GM19463 (cell line): Measurements from ENCODE around the gene TRAF3.

ENCODE experiments used
- ATAC-seq: cut with Tn5 transposase; IDR thresholded peaks from one replicate; pipeline ENCODE4 v1.9.1; 2021; ENCODE audit warnings: mild to moderate bottlenecking, moderate library complexity; ENCODE audit not compliant: unreplicated experiment

TRAF3 gene

GRCh38 chr14:102931580-102932285 is 154.5 kb downstream of the TRAF3 start:
- no peak for ATAC-seq

DNA sequence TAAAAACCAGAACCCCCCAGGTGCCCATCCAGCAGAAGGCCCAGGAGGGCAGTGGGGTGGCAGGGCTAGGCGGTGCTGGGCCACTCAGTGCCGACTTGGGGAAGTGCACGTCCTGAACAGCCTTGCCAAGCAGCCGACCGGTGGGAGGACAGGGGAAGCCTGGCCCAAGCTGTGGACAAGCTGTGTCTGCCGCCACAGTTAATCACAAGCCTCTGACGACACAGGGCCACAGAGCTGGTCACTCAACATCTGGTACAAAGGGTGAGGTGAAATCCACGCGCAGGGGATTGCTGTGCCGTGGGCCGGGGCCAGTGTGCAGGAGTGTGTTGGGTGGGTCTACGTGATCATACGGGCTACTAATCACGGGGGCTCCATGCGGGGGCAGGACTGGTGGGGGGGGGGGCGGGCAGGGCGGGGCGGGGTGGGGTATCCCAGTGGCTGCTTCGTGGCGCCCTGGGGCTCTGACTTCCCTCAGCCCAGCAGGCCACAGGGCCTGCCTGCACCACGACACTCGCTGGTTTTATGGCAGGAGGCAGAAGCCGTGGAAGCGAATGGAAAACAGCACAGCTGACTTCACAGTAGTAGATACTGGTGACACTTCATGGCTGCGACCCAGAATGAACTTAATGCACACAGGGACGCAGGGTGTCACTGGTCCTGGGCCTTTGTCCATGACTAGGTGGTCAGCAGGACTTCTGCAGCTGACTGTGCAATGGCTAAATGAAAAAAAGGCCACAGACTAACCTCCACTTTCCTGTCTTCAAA is 155.4 kb downstream of the TRAF3 start:
- ATAC-seq = no peak

- no peak for ATAC-seq
These were observed 156.5 kb downstream of the TRAF3 start for GRCh38 chr14:102933618-102934231.

- ATAC-seq = no peak
These were observed 158.5 kb downstream of the TRAF3 start for GRCh38 chr14:102935756-102936155.

- no peak for ATAC-seq
These were observed 160.3 kb downstream of the TRAF3 start for GRCh38 chr14:102937331-102938175.

DNA sequence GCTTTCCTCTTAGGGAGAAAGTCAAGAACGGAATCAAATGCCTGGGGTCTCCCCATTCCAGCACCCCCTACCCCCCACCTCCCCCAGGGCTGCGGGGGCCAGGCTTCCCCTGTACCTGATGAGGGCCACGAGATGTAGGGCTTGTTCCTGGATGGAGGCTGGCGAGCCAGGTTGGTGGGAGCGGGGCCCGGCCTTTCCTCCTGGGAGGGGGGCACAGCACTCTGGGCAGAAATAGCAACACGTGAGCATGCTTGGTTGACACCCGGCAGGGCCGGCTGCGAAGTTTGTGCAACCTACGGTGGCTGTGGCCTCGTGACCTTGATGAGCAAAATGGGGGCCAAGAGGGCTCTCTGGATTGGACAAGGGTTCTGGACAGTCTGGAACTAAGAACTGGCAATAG is 160.9 kb downstream of the TRAF3 start:
- no peak for ATAC-seq

GRCh38 chr14:102939329-102939728 is 162.1 kb downstream of the TRAF3 start:
- no peak for ATAC-seq

DNA sequence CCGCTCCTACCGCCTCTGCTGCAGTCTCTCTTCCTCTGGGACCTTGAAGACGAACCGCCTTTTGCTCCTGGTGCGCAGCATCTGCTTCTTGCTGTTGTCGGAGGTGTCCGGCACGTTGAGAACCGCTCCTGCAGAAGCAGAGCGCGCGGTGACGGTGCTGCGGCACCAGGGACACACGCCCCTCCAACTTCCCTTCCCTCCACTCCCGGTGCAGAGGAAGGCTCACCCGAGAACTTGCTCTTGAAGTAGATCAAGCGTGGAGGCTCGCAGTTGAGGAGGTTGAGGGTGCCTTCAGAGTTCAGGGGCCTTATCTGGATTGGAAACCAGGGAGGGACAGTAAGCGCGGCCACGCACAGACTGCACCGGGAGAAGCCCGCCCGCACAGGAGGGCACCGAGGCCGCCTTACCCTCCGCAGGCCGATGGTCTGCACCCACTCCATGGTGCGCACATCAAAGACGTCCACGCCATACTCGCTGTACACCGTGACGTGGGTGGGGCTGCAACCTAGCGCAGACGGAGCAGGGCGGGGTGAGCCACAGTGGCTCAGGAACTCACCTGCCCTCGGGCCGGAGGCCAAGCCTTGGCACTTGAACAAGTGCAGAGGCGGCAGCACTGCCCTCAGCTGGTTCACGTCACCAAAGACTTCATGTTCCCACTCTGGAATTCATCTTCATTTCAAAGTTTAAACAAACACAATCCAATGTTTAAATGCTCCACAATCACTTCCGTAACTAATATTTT is 162.7 kb downstream of the TRAF3 start:
- ATAC-seq = no peak

- no peak for ATAC-seq
These were observed 163.6 kb downstream of the TRAF3 start for GRCh38 chr14:102940729-102941362.

GRCh38 chr14:102941419-102942011 is 164.3 kb downstream of the TRAF3 start:
- ATAC-seq = no peak

DNA sequence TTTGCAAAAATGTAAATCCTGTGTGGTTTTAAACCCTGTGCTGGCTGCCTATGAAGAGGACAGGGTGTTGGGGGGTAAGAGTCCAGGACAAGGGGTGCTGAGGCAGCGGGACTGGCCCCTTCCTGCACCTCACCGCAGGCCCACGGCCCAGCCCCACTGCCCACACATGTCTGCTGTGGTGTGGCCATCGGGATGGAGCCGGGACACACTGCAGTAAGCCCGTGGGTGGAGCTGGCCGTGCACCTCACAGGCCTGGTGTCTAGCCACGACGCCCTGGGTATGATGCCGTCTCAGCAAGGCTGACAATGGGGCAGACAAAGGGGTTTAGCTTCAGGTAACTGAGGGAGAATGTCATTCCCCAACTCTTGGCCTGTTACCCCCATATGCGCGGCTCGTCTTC is 164.8 kb downstream of the TRAF3 start:
- ATAC-seq = no peak

- no peak for ATAC-seq
These were observed 166.2 kb downstream of the TRAF3 start for GRCh38 chr14:102943454-102943853.

DNA sequence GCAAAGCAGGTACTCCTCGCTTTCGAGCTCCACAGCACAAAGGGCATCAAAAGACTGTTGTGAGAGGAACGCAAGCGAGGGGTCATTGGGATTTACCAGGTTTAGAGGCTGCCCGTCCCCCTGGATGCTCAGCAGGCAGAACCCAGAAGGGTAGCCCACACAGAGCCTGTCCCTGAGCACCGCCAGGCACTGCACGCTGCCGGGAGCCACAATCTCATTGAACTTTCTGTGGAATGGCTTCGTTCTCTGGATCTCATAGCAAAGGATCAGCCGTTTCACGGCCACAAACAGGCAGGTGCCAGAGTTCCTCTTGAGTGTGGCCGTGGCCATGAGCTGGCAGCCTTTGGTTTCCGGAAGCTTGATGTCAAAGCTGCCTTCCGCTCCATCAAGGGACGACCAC is 166.7 kb downstream of the TRAF3 start:
- ATAC-seq = no peak

DNA sequence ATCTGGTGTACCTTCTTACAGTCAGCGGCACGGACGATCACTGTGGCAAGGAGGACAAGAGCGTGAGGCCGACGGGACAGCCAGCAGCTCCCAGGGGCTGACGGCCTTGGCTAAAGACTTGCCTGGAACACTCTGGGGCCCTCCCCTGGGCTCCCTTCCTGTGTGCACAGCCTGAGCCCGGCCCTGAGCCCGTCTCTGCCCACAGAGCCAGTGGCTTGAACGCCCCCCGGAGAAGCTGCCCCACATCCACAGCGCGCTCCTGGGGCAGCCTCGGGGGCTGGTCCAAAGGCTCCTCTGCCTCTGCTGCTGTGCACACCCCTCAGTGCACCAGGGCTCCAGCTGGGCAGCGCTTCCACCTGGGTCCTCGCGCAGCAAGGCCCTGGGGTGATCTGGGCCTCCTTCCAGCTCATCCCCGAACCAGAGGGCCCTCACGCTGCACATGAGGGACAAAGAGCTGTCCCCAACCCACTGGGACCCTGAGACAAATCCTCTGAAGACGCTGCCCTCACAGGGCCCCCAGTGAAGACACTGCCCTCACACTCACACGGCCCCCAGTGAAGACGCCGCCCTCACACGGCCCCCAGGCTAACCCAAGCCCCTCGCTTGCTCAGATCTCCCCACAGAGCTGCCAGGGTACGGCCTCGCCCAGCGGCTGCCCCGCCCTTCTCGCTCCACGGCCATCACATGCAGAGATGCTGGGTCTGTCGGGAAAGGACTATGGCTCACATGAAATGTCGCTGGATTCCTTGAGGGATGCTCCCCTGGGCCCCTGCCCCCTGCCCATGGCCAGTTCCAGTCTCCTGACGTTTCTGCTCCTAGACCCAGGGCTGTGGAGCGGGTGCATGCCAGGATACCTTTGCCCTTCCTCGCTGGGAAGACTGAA is 167.4 kb downstream of the TRAF3 start:
- no peak for ATAC-seq

GRCh38 chr14:102945346-102946130 is 168.3 kb downstream of the TRAF3 start:
- ATAC-seq = no peak

DNA sequence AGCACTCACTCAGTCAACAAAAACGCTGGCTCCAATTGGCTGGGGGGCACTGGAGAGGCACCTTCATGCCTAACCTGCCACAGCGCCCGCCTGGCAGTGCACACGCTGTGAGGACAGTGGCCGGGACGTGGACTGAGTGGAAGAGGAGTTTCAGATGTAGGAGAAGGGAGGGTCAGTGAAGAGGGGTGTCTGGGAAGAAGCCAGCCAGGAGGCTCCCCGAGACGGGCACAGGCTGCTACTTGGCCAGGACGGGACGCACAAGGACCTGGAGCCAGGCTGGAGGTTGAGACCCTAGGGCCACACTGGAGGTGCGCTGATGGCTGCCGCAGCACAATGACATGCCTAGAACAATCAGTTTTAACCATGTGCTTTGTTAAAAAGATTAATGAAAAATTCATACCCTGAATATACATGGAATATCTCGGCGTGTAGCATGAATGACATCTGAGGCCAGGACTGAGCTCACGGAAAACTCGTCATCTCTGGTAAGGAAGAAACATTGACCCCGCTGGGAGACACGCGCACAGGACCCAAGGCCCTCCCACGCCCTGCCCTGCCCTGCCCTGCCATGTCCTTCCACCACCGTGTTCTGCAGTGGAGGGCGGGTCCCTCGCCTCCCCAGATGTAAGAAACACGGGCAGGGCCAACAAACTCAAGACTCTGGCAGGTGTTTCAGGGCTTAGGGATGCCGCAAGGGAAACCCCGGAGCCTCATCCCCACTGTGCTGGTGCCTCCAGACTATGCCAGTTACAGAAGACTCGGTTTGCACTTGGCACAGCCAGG is 170.3 kb downstream of the TRAF3 start:
- ATAC-seq = no peak

- no peak for ATAC-seq
These were observed 171.4 kb downstream of the TRAF3 start for GRCh38 chr14:102948698-102949061.
